DMS153 (cell line): ENCODE measurements around the gene TM6SF1.
"Not testable (repeated sequence)": the region's sequence is repeated elsewhere in the genome, so short reads cannot be mapped to it uniquely, and the experiment has no call there.

Experiments used
- DNase-seq: peaks from one replicate; lab custom pipeline; 2025; lab: John Stamatoyannopoulos, UW

The TM6SF1 gene

GRCh38 chr15:83088876-83089275, 18.6 kb upstream of the TM6SF1 start:
- DNase-seq: no peak

DNA sequence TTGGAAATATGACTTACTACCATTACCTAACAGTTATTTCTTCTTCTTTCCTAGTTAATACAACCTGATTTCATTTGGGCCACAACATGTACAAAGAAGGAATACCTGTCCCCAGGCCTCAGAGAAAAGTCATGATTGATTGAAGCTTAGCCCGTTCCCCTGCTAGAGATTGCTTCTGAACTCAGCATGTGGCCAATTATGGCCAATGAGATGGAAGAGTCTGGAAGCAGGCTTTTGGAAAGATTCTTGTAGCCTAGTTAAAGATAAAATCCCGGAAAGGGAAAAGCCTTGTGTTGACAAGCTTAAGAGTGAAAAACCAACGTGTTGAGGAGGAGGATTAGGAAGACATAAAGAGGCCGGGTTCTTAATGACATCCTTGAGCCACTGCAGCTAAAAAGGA, 17.0 kb upstream of the TM6SF1 start:
- no peak for DNase-seq

- DNase-seq: not testable (repeated sequence)
Observed at GRCh38 chr15:83091965-83092308, 15.5 kb upstream of the TM6SF1 start.

DNA sequence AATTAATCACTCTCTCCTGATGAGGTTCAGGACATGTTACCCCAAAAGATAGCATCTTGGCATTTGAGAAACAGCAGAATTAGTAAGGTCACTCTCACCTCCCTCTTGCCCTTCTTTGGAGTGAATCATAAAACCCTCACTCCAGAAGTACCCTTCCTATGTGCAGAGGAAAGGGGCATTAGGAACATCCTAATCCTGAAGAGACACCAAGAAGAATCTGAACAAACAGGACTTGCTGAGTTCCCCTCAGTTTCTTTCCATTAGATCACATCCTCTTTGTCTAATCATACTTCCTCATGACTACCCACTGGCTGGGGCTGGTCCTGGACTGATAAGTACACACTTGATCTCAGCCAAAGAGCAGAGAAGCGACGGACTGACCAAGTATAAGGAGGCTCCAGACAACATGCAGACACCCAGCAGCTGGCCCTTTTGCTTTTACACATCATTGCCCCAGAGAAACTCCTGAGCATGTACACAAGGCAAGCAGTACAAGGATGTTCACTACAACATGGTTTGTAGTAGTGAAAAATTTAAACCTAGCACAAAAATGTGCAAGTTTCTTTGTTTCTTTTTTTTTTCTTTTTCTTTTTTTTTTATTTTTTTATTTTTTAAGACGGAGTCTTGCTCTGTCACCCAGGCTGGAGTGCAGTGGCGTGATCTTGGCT, 15.0 kb upstream of the TM6SF1 start:
- DNase-seq: no peak

DNA sequence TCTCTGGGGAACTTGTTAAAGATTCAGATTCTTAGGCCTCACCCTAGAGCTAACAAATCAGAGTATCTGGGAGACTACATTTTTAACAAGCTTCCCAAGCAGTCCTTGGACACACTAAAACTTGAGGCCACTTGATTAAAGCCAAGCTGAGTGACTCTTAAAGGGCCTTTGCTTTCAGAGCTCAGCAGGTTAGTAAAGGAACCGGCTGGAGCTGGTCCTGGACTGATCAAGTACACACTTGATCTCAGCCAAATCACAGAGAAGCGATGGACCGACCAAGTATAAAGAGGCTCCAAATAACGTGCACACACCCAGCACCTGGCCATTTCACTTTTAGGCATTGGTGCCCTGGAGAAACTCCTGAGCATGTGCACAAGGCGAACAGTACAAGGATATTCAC, 12.9 kb upstream of the TM6SF1 start:
- DNase-seq: no peak

GRCh38 chr15:83098079-83098478, 9.4 kb upstream of the TM6SF1 start:
- no peak for DNase-seq

DNA sequence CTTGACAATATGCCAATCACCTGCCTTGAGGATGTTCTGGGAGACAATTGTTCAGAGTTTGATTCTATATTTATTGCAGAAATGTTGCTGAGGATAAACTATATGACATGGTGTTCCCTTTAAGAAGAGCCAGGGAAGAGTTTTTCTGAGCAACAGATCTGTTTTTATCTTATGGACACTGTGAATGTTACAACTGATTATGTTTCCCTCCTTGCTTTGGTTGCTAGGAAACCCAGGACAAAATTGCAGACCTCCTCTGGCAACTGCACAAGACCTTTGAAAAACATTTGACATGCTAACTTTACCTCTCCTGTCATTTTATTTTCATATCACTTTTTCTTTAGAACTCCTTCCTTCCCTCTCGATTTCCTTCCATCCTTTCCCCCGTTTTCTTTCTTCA, 8.2 kb upstream of the TM6SF1 start:
- DNase-seq: no peak

DNA sequence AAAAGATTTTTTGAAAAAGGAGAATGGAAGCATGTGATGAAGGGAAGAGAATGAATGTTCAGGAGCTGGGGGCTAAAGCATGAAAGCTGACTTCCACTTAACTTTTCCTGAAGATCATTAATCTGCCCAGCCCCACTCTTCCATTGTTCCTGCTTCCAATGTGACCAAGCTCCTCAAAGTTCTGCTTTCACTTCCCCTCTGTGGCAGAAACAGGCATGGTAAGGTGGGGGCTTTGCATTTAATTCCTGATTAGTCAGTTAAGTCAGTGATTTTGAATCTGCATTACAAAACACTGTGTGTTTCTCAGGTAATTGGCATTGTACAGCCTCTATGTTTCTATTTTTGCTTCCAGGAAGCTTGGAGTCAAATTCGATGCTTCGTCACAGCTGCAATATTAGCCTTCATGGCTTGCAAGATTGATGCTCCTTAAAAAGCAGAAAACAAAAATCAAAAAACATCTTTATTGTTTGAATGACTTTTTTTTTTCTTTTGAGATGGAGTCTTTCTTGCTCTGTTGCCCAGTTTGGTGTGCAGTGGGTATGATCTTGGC, 7.3 kb upstream of the TM6SF1 start:
- no peak for DNase-seq

- no peak for DNase-seq
Observed at GRCh38 chr15:83102346-83102745, 5.1 kb upstream of the TM6SF1 start.

- DNase-seq: no peak
Observed at GRCh38 chr15:83104141-83104540, 3.3 kb upstream of the TM6SF1 start.

GRCh38 chr15:83105440-83105839, 2.0 kb upstream of the TM6SF1 start:
- DNase-seq: no peak

GRCh38 chr15:83107841-83108181, 366 bp downstream of the TM6SF1 start:
- DNase-seq: no peak

DNA sequence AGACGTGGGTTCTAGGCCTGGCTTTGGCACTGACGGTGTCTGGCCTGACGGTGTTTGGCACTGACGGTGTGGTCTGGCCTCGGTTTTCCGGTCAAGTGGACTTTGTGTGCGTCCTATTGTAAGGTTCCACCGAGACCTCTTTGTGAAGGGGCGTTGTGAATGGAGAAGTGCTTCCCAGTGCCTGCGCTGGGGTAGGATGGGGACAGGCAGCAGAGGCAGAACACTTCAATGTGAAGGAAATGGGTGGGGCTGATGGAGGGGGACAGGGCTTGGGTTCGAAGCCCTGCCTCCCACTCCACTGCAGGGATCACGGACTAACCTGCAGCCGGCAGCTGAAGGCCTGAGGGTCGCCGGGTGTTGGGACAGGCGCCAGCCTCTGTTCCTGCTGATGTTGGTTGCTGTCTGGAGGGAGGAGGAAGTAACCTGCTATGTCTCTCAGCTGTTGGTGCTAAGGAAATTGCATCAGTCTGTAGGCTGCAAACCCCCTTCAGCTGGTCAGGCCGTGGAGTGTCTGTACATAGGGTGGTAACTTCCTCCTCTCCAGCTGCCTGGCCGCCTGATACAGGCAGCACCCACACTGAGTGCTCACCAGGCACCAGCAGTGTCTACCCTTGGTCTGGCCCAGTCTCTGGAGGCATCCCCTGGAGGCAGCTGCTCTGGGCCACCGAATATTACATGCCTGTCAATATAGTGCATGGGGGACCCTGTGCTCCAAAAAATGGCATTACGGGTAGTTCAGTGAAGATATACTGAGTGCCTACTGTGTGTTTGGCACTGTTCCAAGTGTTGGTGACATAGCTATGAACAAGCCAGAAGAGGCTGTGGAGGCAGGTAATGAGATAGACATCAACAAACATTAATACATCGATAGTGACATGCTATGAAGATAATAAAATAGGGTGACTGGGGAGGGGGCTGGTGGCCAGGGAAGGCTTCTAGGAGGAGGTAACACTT, 1.1 kb downstream of the TM6SF1 start:
- DNase-seq: peak; percentile 34

DNA sequence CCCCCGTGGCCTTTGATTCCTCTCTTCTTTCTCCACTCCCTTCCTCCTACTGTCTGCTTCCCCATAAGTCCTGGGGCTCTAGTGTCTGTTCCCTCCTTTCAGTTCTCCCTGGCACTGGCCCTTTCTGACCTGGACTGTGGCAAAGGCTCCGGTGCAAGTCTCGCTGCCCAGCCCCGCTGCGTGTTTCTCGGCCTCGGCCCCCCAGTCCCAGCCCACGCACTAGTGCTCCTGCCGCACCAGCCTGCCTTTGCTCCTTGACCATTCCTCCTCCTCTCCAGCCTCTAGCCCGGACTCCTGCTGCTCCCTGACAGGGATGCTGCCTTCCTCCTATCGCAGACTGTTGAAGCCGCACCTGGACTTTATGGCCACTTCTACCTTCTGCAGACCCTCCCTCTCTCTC, 2.1 kb downstream of the TM6SF1 start:
- DNase-seq: no peak

- no peak for DNase-seq
Observed at GRCh38 chr15:83110381-83110780, 2.9 kb downstream of the TM6SF1 start.

GRCh38 chr15:83111149-83111548, 3.7 kb downstream of the TM6SF1 start:
- no peak for DNase-seq

- DNase-seq: no peak
Observed at GRCh38 chr15:83112233-83112955, 4.9 kb downstream of the TM6SF1 start.

DNA sequence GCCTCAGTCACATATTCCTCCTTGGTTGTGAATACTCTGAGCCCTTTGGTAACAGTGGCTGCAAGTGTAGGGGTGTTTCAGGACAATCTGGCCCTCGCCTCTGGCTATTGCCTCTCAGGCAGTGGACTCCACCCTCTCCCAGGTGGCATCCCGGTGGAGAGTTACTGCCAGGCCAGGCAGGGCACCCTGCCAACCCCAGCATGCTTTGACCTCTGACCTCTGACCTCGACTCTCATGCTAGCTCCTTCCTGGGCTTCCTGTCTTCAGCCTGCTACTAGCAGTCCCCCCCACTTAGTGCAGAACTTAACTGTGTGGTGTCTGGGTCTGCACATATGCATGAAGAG, 5.5 kb downstream of the TM6SF1 start:
- no peak for DNase-seq

DNA sequence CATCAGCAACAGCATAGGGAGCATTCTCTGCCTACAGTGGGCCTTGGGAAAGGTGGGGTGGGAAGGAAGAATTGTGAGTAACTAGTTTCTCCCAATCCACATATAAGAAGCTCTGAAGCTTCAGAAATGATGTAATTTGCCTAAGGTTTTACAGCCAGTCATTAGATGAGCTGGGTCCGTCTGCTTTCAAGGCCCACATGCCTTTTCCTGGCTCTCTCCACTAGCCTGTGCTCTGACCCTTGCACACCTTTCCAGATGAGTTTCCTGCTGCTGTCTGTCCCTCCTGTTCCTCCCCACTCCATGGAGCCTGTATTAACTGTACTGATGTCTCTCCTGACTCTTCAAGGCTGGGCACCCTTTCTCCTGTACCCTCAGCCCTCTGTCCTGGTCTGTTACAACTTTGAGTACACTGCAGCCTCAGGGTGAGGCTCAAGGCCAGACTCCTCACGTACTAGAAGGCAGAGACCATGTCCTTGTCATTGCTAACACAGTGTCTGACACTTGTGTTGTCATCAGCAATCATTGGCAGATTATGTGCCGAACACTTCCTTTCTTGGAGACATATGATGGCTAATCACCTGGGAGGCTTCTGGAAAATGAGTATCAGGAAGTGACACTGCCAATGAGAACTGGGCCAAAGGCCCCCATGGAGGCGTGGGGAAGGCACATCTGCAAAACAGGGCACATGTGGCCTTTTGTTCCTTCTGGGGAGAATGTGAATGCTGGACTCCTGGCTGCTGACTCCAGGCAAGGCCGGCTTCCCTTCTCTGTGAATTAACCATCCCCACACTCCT, 6.6 kb downstream of the TM6SF1 start:
- no peak for DNase-seq

DNA sequence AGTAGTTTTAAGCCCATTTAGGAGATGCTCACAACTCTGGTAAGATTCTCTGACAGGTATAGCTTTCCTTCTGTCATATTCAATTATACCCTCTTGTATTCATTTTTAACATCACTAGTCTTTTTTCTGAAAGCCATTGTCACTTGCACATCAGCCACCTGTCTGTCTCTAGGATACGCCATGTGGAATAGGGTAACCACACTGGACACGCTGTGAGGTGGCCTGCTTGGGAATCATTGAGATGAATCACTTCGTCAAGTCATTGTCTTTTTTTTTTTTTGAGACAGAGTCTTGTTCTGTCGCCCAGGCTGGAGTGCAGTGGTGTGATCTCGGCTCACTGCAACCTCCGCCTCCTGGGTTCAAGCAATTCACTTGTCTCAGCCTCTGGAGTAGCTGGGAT, 7.4 kb downstream of the TM6SF1 start:
- DNase-seq: no peak

GRCh38 chr15:83115410-83115809, 8.0 kb downstream of the TM6SF1 start:
- no peak for DNase-seq
